GM12874 (cell line): Measurements from ENCODE around the gene ZBTB49.
A peak's percentile ranks its signal among the peaks of the same experiment; 100 is the strongest.

Experiments used
- TF ChIP-seq, protein P1 (sequence below): IDR thresholded peaks from 2 replicates; pipeline ENCODE4 v1.5.1; 2011; ENCODE audit warnings: low read depth, mild to moderate bottlenecking, control low read depth, low read length, moderate library complexity; ENCODE audit not compliant: insufficient read depth

The ZBTB49 gene

DNA sequence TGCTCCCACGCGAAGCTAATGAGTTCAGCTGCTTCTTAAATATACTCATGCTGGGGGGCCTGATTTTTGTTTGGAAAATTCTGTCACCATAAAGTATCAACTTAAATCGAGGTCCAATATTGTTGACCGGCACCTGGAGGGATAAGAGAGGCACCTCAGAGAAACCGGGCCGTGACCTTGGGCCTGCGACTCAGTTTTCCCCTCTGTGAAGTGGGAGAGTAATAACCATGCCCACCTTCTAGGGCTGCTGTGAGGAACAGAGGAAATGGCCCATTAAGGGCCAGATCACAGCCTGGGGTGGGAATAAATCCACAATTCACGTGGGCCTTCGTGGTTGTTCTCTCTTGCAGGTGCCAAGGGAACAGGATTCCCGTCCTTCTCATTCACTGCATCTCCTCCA, 39.4 kb downstream of the ZBTB49 start:
- TF ChIP-seq, protein P1, sequence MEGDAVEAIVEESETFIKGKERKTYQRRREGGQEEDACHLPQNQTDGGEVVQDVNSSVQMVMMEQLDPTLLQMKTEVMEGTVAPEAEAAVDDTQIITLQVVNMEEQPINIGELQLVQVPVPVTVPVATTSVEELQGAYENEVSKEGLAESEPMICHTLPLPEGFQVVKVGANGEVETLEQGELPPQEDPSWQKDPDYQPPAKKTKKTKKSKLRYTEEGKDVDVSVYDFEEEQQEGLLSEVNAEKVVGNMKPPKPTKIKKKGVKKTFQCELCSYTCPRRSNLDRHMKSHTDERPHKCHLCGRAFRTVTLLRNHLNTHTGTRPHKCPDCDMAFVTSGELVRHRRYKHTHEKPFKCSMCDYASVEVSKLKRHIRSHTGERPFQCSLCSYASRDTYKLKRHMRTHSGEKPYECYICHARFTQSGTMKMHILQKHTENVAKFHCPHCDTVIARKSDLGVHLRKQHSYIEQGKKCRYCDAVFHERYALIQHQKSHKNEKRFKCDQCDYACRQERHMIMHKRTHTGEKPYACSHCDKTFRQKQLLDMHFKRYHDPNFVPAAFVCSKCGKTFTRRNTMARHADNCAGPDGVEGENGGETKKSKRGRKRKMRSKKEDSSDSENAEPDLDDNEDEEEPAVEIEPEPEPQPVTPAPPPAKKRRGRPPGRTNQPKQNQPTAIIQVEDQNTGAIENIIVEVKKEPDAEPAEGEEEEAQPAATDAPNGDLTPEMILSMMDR: no peak

- TF ChIP-seq, protein P1: no peak
These were observed 40.7 kb downstream of the ZBTB49 start for GRCh38 chr4:4330794-4331193.

DNA sequence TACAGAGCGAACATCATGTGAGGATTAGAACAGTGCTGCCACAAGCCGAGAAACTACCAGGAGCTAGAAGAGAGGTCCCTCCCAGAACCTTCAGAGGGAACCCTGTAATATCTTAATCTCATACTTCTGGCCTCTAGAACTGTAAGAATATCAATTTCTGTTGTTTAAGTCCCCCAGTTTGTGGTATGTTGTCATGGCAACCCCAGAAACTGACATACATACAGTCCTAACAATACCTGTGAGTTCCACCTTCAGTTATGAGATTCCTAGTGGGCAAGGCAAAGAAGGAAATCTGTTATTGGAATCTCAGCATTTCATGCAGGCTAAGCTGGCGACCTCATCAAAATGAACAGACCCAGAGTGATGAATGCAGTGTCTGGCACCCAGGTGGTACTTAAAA, 42.5 kb downstream of the ZBTB49 start:
- TF ChIP-seq, protein P1: no peak

DNA sequence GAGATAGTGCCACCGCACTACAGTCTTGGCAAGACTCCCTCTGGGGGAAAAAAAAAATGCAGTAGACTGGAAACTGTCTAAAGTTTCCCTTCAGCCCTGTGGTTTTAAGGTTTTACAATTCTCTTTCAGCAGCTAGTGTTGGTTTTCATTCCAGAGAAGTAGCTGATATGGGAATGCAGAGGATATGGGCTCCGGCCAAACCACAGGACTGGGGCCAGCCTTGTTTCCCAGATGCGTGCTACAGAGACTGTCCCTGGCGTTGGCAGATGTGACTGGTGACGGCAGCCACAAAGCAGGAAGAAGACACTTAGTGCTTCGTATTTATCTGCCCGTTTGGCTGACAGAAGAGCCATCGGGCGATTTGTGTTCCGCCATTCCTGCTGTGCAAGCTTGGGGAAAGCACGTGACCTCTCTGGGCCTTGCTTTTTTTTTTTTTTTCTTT, 43.2 kb downstream of the ZBTB49 start:
- TF ChIP-seq, protein P1: no peak

GRCh38 chr4:4334798-4335520, 44.9 kb downstream of the ZBTB49 start:
- TF ChIP-seq, protein P1: peak; percentile 87

DNA sequence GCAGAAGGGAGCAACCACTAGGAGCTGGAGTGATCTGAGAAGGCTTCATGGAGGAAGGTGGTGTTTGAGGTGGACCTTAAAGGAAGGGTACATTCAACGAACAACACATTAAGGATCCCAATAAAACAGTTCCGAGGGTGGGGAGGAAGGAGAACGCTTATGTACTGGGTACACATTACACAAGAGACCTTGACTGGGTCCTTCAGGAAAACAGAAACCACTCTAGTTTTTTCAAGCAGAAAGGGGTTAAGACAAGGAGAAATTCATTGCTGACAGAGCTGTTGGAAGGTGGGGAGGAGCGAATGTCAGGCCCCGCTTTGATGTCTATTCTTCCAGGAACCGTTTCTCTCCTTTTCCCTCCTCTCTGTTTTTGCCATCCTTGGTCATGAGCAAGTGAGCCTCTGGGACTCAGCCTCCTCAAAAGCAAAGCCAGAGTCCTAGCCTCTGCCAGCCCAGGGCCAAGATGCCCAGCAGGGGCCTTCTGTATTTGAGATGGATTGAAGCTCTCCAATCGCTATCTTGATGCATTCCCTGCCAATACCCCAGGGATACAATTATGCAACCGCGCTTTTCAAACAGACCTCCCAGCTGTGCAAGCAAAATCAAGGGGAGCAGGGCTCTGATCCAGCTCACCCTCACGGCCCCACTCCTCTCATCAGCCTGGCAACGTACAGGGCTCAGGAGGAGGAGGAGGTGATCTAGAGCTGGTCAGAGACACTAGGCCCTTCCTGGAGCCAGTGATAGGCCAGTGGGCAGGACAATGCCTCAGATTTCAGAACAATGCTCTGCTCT, 48.4 kb downstream of the ZBTB49 start:
- TF ChIP-seq, protein P1: no peak

DNA sequence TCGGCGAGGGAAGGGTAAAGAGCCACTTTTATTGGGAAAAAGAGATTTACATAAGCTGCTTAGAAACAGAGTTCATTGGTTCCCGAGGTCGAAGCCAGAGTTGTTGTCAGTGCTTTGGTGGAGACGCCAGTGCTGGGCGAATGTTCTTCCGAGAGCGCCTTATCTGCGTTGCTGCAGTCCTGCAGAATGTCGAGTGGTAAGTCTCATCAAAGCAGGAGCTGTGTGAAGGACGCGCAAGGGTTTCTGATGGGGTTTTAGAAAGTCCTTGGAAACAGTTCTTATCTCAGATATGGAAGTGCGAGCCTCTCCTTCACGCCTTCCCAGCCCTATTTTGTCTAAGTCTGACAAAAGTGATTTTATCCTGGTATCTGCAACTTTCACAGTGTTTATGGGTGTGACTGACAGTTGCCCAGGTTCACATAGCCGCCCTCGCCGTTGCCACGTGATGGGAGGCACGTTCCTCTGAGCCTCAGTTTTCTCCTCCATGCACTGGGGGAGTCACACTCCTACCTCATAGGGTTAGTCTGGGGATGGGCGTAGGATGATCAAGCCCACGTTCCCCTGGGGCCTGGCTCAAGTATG, 49.5 kb downstream of the ZBTB49 start:
- TF ChIP-seq, protein P1: no peak
